GM18526 (cell line): ENCODE data around the gene TM4SF4.

Experiments used
- POLR2A ChIP-seq: IDR thresholded peaks from 3 replicates; pipeline ENCODE4 v1.6.1; 2011; ENCODE audit not compliant: insufficient read length; ENCODE audit errors: extremely low read depth

The TM4SF4 gene

GRCh38 chr3:149472030-149472797 is 2.3 kb upstream of the TM4SF4 start:
- TF ChIP-seq POLR2A, result no peak

- TF ChIP-seq POLR2A, result no peak
These were observed 894 bp upstream of the TM4SF4 start for GRCh38 chr3:149473357-149474249.

- no peak for TF ChIP-seq POLR2A
These were observed 1.1 kb downstream of the TM4SF4 start for GRCh38 chr3:149475451-149476060.

GRCh38 chr3:149476225-149476624 is 1.7 kb downstream of the TM4SF4 start:
- TF ChIP-seq POLR2A, result no peak

- no peak for TF ChIP-seq POLR2A
These were observed 5.3 kb downstream of the TM4SF4 start for GRCh38 chr3:149479621-149480325.

- TF ChIP-seq POLR2A, result no peak
These were observed 6.0 kb downstream of the TM4SF4 start for GRCh38 chr3:149480326-149481017.

- TF ChIP-seq POLR2A, result no peak
These were observed 6.6 kb downstream of the TM4SF4 start for GRCh38 chr3:149481056-149481455.

- TF ChIP-seq POLR2A, result no peak
These were observed 7.0 kb downstream of the TM4SF4 start for GRCh38 chr3:149481491-149481890.

DNA sequence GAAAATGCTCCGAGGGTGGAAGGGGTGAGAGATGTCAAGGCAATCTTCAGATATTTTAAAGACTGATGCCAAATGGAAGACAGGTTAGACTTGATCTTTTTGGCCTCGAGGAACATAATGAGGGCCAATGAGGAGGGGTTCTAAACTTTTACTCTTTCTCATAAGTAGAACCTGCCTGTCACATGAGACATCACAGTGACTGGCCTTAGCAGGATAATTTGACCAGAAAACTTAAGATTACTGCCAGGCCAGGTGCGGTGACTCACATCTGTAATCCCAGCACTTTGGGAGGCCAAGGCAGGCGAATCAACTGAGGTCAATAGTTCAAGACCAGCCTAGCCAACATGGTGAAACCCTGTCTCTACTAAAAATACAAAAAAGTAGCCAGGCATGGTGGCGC is 12.2 kb downstream of the TM4SF4 start:
- no peak for TF ChIP-seq POLR2A

DNA sequence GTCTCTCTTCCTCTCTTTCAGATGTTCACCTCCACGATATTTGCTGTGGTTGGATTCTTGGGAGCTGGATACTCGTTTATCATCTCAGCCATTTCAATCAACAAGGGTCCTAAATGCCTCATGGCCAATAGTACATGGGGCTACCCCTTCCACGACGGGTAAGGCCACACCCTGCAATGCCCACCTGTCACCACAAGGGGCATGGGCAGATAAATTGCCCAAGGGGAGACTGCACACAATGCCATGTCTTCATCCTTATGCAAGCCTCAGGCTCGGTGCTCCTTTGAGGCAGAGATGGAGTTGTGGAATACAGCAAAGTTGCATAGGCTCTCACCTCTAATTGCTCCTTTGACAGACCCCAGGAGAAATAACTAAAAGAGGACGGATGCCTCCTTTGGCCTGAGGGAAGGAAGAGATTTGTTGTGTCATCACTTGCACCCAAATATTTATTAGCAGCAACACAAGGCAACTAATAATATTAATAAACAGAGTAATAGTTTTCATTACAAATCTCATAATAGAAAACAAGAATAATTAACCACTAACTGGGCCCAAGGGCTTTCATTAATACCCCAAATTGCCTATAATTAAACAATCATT is 13.2 kb downstream of the TM4SF4 start:
- no peak for TF ChIP-seq POLR2A

GRCh38 chr3:149489060-149489690 is 14.7 kb downstream of the TM4SF4 start:
- no peak for TF ChIP-seq POLR2A

GRCh38 chr3:149490260-149490971 is 15.9 kb downstream of the TM4SF4 start:
- no peak for TF ChIP-seq POLR2A
